HG03025 (cell line): ENCODE measurements around the gene RBP4.

Source experiments
- ATAC-seq: cut with Tn5 transposase; IDR thresholded peaks from one replicate; pipeline ENCODE4 v1.9.1; 2021; ENCODE audit warnings: mild to moderate bottlenecking, moderate library complexity; ENCODE audit not compliant: unreplicated experiment, low FRiP score

The RBP4 gene

GRCh38 chr10:93597075-93597599, 3.9 kb downstream of the RBP4 start:
- ATAC-seq: no peak

GRCh38 chr10:93596539-93596938, 4.5 kb downstream of the RBP4 start:
- ATAC-seq: no peak

DNA sequence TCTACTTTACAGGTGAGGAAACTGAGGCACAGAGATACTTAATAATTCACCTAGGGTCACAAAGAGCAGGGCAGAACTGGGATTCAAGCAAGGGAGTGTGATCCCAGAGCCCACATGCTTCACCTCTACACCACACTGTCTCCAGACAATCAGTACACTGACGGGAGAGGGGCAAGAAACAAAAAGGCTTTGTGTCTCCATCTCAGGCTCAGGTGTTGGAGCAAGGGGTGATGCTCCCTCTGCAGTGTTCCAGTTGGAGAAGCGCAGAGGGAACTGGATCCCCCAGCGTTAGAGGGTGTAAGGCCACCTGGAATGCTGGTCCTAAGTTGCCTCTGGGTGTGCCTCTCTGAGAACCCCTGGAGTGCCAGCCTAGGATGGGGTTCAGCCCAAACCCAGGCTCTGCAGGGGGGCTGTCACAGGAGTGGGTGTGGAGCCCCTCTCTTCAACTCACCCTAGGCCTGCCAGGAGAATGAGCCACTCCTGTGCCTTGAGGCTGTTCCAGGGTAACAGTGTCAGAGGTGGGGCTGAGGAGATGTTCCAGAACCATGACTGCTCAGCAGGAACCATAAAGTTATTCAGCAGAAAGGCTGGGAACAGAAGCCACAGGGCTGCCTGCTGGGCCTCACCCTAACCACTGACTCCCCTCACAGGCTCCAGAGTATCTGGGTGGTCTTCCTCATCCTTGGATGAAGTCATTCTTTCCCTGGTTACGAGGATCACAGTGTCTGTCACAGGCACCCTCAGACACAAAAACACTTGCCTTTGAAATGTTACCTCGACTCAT, 5.5 kb downstream of the RBP4 start:
- ATAC-seq: no peak

DNA sequence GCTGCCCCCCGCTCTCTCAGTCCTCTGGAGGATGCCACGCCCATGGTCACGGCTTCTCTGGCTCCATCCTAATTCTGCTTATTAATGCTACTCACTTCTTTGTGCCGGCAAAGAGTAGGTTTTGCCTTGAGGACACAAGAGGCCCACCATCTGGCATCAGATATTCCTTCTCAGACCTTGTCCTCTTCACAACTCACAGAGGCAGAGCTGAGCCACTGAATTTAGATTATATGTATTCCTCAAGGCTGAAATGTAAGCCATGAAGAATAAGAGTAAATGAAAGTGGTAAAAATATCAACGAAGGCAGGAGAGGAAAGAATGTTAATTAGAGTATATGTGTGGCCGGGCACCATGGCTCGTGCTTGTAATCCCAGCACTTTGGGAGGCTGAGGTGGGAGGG, 6.5 kb downstream of the RBP4 start:
- ATAC-seq: no peak

DNA sequence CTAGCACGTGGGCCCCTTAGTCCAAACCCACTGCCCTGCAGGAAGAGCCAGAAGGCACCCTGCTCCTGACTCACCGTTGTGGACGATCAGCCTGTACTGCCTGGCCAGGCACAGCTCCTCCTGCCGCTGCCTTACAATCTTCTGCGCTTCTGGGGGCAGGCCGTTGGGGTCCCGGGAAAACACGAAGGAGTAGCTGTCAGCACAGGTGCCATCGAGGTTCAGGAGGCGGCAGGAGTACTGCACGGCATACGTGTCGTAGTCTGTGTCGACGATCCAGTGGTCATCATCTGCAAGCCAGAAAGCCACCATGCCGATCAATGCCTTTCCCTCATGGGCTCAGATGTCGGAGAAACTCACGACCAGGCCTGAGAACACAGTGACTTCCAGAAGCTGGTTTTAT, 7.3 kb downstream of the RBP4 start:
- no peak for ATAC-seq

GRCh38 chr10:93593254-93593653, 7.8 kb downstream of the RBP4 start:
- no peak for ATAC-seq

- ATAC-seq: no peak
Measured at GRCh38 chr10:93591065-93591808, 9.8 kb downstream of the RBP4 start.

- ATAC-seq: no peak
Measured at GRCh38 chr10:93590638-93591037, 10.4 kb downstream of the RBP4 start.

DNA sequence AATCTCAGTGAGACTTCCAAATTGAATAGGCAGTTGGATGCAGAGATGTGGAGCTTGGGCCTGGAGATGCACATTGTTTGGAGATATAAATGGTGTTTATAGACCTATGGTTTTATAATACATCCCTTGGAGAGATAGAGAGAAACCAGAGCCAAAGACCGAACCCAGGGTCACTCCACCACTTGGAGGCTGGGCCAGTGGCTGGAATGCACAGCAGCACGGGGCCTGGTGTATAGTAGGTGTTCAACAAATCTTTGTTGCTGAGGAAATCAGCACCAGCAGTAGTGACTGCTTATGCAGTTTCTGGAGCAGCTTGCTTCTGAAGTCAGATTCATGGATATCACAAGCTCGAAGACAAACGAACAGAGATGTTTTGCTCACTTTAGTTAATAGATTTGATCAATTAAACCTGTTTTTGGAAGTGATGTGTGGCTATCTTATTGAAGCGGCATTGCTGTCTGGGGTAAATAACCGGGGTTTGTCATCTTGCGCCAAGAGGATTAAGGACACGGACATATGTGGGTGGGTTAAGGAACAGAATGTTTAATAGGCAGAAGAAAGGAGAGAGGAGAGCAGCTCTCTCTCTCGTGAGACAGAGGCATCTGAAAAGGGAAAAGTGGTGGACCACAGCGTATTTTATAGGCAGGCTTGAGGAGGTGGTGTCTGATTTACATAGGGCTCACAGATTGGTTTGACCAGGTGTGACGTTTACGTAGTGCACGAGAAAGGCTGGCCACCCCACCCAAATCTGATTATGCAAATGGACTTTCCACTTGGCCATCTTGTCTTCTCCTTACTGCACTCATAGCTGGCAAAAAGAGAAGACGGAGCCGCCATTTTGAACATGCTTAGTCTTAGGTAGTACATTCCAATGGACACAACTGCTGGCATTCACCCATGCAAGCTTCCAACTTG, 11.1 kb downstream of the RBP4 start:
- ATAC-seq: no peak

GRCh38 chr10:93584445-93584844, 16.6 kb downstream of the RBP4 start:
- no peak for ATAC-seq

DNA sequence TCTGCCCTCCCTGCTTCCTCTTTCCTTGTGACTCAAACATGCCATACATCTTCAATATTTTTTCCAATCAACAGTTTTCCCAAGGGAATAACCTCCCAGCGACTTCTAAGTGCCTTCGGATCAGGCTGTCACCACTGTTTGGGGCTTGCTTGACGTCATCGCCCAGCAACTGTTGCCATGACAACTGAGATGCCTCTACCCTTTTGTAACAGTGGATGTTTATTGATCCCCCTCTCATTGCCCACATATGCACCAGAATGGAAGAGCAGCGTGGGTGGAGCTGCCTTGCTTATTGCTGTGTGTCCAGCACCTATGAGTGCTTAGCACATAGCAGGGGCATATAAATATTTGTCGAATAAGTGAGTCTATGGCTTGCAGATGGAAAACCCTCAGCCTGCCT, 20.2 kb downstream of the RBP4 start:
- ATAC-seq: no peak

GRCh38 chr10:93579985-93580711, 20.9 kb downstream of the RBP4 start:
- ATAC-seq: no peak

- ATAC-seq: no peak
Measured at GRCh38 chr10:93579089-93579488, 21.9 kb downstream of the RBP4 start.

- ATAC-seq: no peak
Measured at GRCh38 chr10:93577565-93577964, 23.5 kb downstream of the RBP4 start.

GRCh38 chr10:93576888-93577287, 24.1 kb downstream of the RBP4 start:
- no peak for ATAC-seq

- no peak for ATAC-seq
Measured at GRCh38 chr10:93573924-93574323, 27.1 kb downstream of the RBP4 start.

- no peak for ATAC-seq
Measured at GRCh38 chr10:93573051-93573909, 27.8 kb downstream of the RBP4 start.

GRCh38 chr10:93572606-93573005, 28.4 kb downstream of the RBP4 start:
- no peak for ATAC-seq

- ATAC-seq: no peak
Measured at GRCh38 chr10:93570383-93570782, 30.7 kb downstream of the RBP4 start.
